ENCODE results near the gene LDHB. TPM values are rescaled to one million over a fixed set of nuclear protein-coding genes. Genes with fewer than 3 reads are reported as not detected.

LDHB gene
- total RNA-seq (842 and 1,015 TPM in 2 replicates), polyA plus RNA-seq (1,645 and 1,792 TPM in 2 replicates)

- peak within 1 kb of the TSS; percentile 84 for H3K27ac ChIP-seq
- H3K4me1 ChIP-seq (ENCODE audit: low read depth), result peaks cover 13% of the 10 kb centered on the region
- peak within 1 kb of the TSS; percentile 78 for H3K4me3 ChIP-seq
- peaks cover 18% of the 10 kb centered on the region for H3K36me3 ChIP-seq
- DNase-seq (ENCODE audit: low read depth in 1 of 2, low spot score in 1 of 2), result peak; percentile 97 to 99
- no peaks in the 10 kb centered on the region for H3K9me3 ChIP-seq (ENCODE audit: low read depth)
- no peak for TF ChIP-seq CTCF (IDR thresholded peaks at IDR 0.05; ENCODE audit: low read depth, low read length)
- H3K27me3 ChIP-seq, result no peaks in the 10 kb centered on the region
Measured at GRCh38 chr12:21657326-21658077, at the start of gene LDHB. Gene LDHB, minus strand, starts transcription at chr12:21657842. Its CDS starts 3,171 bp downstream, at chr12:21654671.

- H3K27me3 ChIP-seq, result no peaks in the 10 kb centered on the region
- TF ChIP-seq CTCF (IDR thresholded peaks at IDR 0.05; ENCODE audit: low read depth, low read length), result no peak
- H3K9me3 ChIP-seq (ENCODE audit: low read depth), result no peaks in the 10 kb centered on the region
- no peak overlapping the region for H3K4me3 ChIP-seq
- H3K36me3 ChIP-seq, result no peaks in the 10 kb centered on the region
- H3K27ac ChIP-seq, result no peak overlapping the region
- peaks cover 3% of the 10 kb centered on the region for H3K4me1 ChIP-seq (ENCODE audit: low read depth)
- no peak for DNase-seq (ENCODE audit: low read depth in 1 of 2, low spot score in 1 of 2)
Measured at GRCh38 chr12:21704847-21705246, 47.2 kb upstream of the LDHB start.

GRCh38 chr12:21699851-21700250 lies 42.2 kb upstream of the LDHB start:
- H3K4me3 ChIP-seq, result no peak overlapping the region
- DNase-seq (ENCODE audit: low read depth in 1 of 2, low spot score in 1 of 2), result no peak
- no peaks in the 10 kb centered on the region for H3K36me3 ChIP-seq
- H3K9me3 ChIP-seq (ENCODE audit: low read depth), result no peaks in the 10 kb centered on the region
- no peak overlapping the region for H3K27ac ChIP-seq
- TF ChIP-seq CTCF (IDR thresholded peaks at IDR 0.05; ENCODE audit: low read depth, low read length), result no peak
- no peaks in the 10 kb centered on the region for H3K4me1 ChIP-seq (ENCODE audit: low read depth)
- no peaks in the 10 kb centered on the region for H3K27me3 ChIP-seq

GRCh38 chr12:21697904-21698630 lies 40.4 kb upstream of the LDHB start:
- no peaks in the 10 kb centered on the region for H3K36me3 ChIP-seq
- no peak overlapping the region for H3K27ac ChIP-seq
- H3K4me1 ChIP-seq (ENCODE audit: low read depth), result no peaks in the 10 kb centered on the region
- no peaks in the 10 kb centered on the region for H3K27me3 ChIP-seq
- H3K9me3 ChIP-seq (ENCODE audit: low read depth), result no peaks in the 10 kb centered on the region
- peak; percentile 41 to 60 for DNase-seq (ENCODE audit: low read depth in 1 of 2, low spot score in 1 of 2)
- H3K4me3 ChIP-seq, result no peak overlapping the region
- TF ChIP-seq CTCF (IDR thresholded peaks at IDR 0.05; ENCODE audit: low read depth, low read length), result peak; percentile 49

GRCh38 chr12:21696625-21697024 lies 39.0 kb upstream of the LDHB start:
- no peak overlapping the region for H3K27ac ChIP-seq

More at GRCh38 chr12:21696625-21697024, 39.0 kb upstream of the LDHB start:
- TF ChIP-seq CTCF (IDR thresholded peaks at IDR 0.05; ENCODE audit: low read depth, low read length), result no peak
- Histone ChIP-seq H3K36me3 (no peaks in the 10 kb centered on the region), H3K9me3 (ENCODE audit: low read depth) (no peaks in the 10 kb centered on the region), H3K4me3 (no peak overlapping the region), H3K4me1 (ENCODE audit: low read depth) (no peaks in the 10 kb centered on the region), H3K27me3 (no peaks in the 10 kb centered on the region)
- no peak for DNase-seq (ENCODE audit: low read depth in 1 of 2, low spot score in 1 of 2)
